K562 (cell line): ENCODE results near the gene SYNM. TPM values are rescaled to one million over a fixed set of nuclear protein-coding genes. Genes with fewer than 3 reads are reported as not detected.

Source experiments
- BHLHE40 ChIP-seq: IDR thresholded peaks from 2 replicates; pipeline ENCODE4 v1.6.1; 2011; ENCODE audit warnings: low read length, improper control_type of control experiment
- CXXC5 ChIP-seq: fragments of 250-450 bp; sonication (Bioruptor Pico); IDR thresholded peaks from 2 replicates; pipeline ENCODE4 v1.8.0; 2022; ENCODE audit warnings: inconsistent platforms, mild to moderate bottlenecking, moderate library complexity
- FOXK2 ChIP-seq, 2 experiments: fragments of 450-650 bp; IDR thresholded peaks in 1 of 2; conservative IDR thresholded peaks in 1 of 2; 2 replicates each; pipeline ENCODE4 v1.6.1; 2016; ENCODE audit warnings: low read depth in 2 of 2, mild to moderate bottlenecking in 1 of 2
- MYC ChIP-seq, 2 experiments: fragments of 250-450 bp in 1 of 2; sonication (Bioruptor Pico) in 1 of 2; IDR thresholded peaks; 2 replicates each; pipeline versions ENCODE4 v1.5.1 to v1.6.1; 2012 to 2021; ENCODE audit warnings: low read depth in 2 of 2, borderline replicate concordance in 1 of 2, improper control_type of control experiment in 1 of 2, low read length in 1 of 2, mild to moderate bottlenecking in 1 of 2, moderate library complexity in 1 of 2
- NFE2 ChIP-seq: IDR thresholded peaks from 2 replicates; pipeline ENCODE4 v1.6.1; 2014; ENCODE audit warnings: antibody characterized with exemption, low read depth
- PYGO2 ChIP-seq: fragments of 450-650 bp; IDR thresholded peaks from 2 replicates; pipeline ENCODE4 v1.6.1; 2016; ENCODE audit warnings: mild to moderate bottlenecking, missing genetic modification characterization, moderate library complexity, missing compliant biosample characterization
- RAD21 ChIP-seq, 2 experiments: fragments of 250-450 bp in 1 of 2; fragments of 450-650 bp in 1 of 2; sonication (Bioruptor Pico) in 1 of 2; formaldehyde crosslinking in 1 of 2; IDR thresholded peaks in 1 of 2; conservative IDR thresholded peaks in 1 of 2; 2 replicates each; pipeline versions ENCODE4 v1.4.0 to v1.8.0; 2020 to 2022; ENCODE audit warnings: mild to moderate bottlenecking in 2 of 2, moderate library complexity in 1 of 2
- REST ChIP-seq, 2 experiments: fragments of 450-650 bp; formaldehyde crosslinking in 1 of 2; IDR thresholded peaks; 2 replicates each; pipeline versions ENCODE4 v1.4.0 to v1.6.1; 2014 to 2020; ENCODE audit warnings: mild to moderate bottlenecking in 2 of 2, borderline replicate concordance in 1 of 2, low read depth in 1 of 2
- XRCC4 ChIP-seq: IDR thresholded peaks from one replicate; pipeline ENCODE4 v1.6.1; 2011; ENCODE audit not compliant: insufficient read depth, insufficient read length; ENCODE audit errors: extremely low read depth
- polyA plus RNA-seq, 8 experiments: library from polyadenylated mRNA; depleted of rRNA in 4 of 8; stranded (reverse) in 5 of 8; unstranded in 3 of 8; fragments of >200 nt; fragmentation: Nextera tagmentation in 2 of 8; fragmentation: Illumina TruSeq in 1 of 8; extraction: Ambion mirVana in 2 of 8; extraction: Trizol in 1 of 8; gene quantifications; 2 replicates each; pipeline versions ENCODE4 v1.2.1 to v1.2.3, GENCODE V29; 2011 to 2014; ENCODE audit warnings: inconsistent platforms in 1 of 8, missing spikeins in 1 of 8
- total RNA-seq, 7 experiments: library from RNA; depleted of rRNA in 6 of 7; stranded (reverse); fragments of >200 nt in 6 of 7; fragmentation: Illumina TruSeq in 2 of 7; extraction: Trizol in 2 of 7; gene quantifications; 2 replicates each; pipeline versions ENCODE4 v1.2.1 to v1.2.3, GENCODE V29; 2011 to 2021; ENCODE audit warnings: low replicate concordance in 1 of 7
- TF ChIP-seq, protein P1 (sequence below): fragments of 250-450 bp; sonication (Bioruptor Pico); IDR thresholded peaks from 2 replicates; pipeline ENCODE4 v1.5.0; 2022; ENCODE audit warnings: mild to moderate bottlenecking
- TF ChIP-seq, protein P2 (sequence below), 3 experiments: IDR thresholded peaks in 2 of 3; conservative IDR thresholded peaks in 1 of 3; 2 replicates each; pipeline ENCODE4 v1.5.1; 2011 to 2012; ENCODE audit warnings: low read length in 3 of 3, mild to moderate bottlenecking in 3 of 3, control low read depth in 2 of 3, improper control_type of control experiment in 1 of 3, inconsistent platforms in 1 of 3, low read depth in 1 of 3, mixed read lengths in 1 of 3, moderate library complexity in 1 of 3; ENCODE audit not compliant: insufficient read depth in 2 of 3

The SYNM gene
- total and polyA plus RNA-seq, 9 of the 15 experiments (the other 6 are each of a cell fraction or from before 2014, with no cell fraction given): 0.01 to 0.42 (median 0.13) TPM

DNA sequence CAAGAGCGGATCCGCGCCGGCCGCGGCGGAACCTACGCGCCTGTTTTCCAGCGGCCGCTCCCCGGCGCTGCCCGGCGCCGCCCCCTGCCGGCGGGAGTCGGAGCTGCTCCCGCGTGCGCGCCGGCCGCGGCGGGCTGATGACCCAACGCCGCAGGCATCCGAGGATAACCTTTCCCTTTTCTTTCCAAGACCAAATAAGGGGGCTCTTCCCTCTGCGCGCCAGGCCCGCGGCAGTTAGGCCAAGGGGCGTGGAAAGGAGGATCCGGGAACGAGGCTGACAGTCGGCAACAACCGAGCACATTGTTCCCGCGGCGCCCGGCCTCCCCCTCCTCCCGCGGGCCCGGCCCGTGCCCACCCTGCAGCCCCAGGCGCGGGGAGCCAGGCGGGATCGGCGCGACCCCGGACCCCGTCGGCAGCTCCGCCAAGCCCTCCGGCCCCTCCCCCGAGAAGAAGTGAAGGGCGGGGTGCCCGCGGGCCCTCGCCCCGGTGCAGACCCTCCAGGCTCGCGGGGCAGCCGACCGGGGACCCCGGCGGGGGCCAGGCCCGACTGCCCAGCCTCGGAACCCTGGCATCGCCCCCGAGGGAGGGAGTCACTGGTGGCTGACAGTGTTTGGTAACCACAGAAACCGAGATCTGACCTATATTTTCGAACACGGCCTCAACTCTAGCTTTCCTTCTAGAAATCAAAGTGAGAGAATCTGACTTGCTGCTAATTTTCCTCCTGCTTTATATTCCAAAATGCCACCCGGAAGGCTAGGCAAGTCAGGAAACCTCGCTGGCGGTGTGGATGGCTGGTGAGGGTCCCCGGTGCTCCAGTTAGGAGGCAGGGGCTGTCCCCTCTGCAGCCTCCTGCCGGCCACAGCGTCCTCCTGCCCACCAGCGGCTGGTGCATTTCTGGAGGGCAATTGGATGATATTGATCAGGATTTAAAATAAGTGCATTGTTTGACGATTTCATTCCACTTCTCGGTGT, 45.6 kb upstream of the SYNM start (continued):
- TF ChIP-seq, protein P1, sequence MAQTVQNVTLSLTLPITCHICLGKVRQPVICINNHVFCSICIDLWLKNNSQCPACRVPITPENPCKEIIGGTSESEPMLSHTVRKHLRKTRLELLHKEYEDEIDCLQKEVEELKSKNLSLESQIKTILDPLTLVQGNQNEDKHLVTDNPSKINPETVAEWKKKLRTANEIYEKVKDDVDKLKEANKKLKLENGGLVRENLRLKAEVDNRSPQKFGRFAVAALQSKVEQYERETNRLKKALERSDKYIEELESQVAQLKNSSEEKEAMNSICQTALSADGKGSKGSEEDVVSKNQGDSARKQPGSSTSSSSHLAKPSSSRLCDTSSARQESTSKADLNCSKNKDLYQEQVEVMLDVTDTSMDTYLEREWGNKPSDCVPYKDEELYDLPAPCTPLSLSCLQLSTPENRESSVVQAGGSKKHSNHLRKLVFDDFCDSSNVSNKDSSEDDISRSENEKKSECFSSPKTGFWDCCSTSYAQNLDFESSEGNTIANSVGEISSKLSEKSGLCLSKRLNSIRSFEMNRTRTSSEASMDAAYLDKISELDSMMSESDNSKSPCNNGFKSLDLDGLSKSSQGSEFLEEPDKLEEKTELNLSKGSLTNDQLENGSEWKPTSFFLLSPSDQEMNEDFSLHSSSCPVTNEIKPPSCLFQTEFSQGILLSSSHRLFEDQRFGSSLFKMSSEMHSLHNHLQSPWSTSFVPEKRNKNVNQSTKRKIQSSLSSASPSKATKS (CRISPR knock-in tag): no peak
- TF ChIP-seq, protein P2, sequence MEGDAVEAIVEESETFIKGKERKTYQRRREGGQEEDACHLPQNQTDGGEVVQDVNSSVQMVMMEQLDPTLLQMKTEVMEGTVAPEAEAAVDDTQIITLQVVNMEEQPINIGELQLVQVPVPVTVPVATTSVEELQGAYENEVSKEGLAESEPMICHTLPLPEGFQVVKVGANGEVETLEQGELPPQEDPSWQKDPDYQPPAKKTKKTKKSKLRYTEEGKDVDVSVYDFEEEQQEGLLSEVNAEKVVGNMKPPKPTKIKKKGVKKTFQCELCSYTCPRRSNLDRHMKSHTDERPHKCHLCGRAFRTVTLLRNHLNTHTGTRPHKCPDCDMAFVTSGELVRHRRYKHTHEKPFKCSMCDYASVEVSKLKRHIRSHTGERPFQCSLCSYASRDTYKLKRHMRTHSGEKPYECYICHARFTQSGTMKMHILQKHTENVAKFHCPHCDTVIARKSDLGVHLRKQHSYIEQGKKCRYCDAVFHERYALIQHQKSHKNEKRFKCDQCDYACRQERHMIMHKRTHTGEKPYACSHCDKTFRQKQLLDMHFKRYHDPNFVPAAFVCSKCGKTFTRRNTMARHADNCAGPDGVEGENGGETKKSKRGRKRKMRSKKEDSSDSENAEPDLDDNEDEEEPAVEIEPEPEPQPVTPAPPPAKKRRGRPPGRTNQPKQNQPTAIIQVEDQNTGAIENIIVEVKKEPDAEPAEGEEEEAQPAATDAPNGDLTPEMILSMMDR (IDR thresholded peaks at IDR 0.05 in 2 of 3, conservative IDR thresholded peaks at IDR 0.05 in 1 of 3; ENCODE audit: insufficient read depth in 2 of 3, low read depth in 1 of 3, low read length in 3 of 3): peak; percentile 43 to 77 (median 62); a peak in 5 of 6 replicates
- 0 out of 2 replicates have a peak, but pooled peaks have one; percentile 18 for TF ChIP-seq MYC (IDR thresholded peaks at IDR 0.05; ENCODE audit: low read depth, low read length)
- no peak for TF ChIP-seq MYC (CRISPR knock-in tag; IDR thresholded peaks at IDR 0.05; ENCODE audit: borderline replicate concordance, low read depth)
- TF ChIP-seq PYGO2 (tag): no peak
- peak; percentile 50 to 70 for TF ChIP-seq RAD21 (CRISPR knock-in tag; conservative IDR thresholded peaks at IDR 0.05 in 1 of 2, IDR thresholded peaks at IDR 0.05 in 1 of 2)
- no peak for TF ChIP-seq XRCC4
- TF ChIP-seq BHLHE40: no peak
- TF ChIP-seq REST (IDR thresholded peaks at IDR 0.05; ENCODE audit: borderline replicate concordance): peak; percentile 25; the same call in 1 of the 2 replicates
- TF ChIP-seq REST (CRISPR knock-in tag; IDR thresholded peaks at IDR 0.05; ENCODE audit: low read depth): no peak
- no peak for TF ChIP-seq NFE2
- no peak for TF ChIP-seq FOXK2 (conservative IDR thresholded peaks at IDR 0.05 in 1 of 2, IDR thresholded peaks at IDR 0.05 in 1 of 2; ENCODE audit: low read depth in 2 of 2)
- peak; percentile 30; the same call in 1 of the 2 replicates for TF ChIP-seq CXXC5 (CRISPR knock-in tag)
